Measurements from ENCODE around the gene SH3GLB2. TPM values are rescaled to one million over a fixed set of nuclear protein-coding genes. Genes with fewer than 3 reads are reported as not detected.
"Not testable (repeated sequence)": the region's sequence is repeated elsewhere in the genome, so short reads cannot be mapped to it uniquely, and the experiment has no call there.

SH3GLB2 gene
- total RNA-seq, 1 experiment from 2014 or later, result 17.2 TPM

DNA sequence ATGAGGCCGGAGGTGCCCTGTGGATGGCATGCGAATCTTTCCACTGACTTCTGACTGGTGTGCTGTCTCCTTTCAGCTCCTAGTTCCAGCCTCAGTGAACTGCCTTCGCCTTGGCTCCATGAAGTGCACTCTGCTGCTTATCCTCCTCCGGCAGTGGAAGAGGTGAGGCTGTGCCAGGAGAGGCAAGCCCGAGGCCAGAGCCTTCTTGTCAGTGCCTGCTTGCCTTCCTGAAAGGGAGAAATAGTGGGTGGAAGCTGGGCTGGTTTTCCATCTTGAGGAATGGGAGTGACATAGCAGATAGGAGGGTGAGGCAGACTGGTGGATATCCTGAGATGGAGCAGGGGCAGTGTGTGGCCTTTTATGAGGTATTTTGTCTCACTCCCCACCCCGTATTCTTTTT lies 29.7 kb downstream of the SH3GLB2 start:
- DNase-seq (ENCODE audit: low spot score), result no peak

DNA sequence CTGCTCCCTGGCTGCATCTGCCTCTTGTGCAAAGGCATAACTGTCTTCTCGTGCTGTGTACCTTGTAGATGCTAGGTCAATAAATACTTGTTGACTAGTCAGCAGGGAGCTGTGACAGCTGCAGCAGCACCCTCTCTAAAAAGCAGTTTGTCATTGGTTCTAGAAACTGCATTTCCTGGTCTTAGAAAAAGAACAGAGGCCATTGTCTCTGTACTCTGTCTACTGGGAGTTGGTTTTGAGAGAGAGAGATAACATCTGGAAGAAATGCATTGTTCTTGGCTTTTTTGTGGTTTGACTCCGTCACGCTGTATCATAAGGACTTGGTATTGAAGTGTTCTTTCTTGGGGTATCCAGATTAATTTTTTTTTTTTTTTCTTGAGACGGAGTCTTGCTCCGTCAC lies 32.3 kb downstream of the SH3GLB2 start:
- no peak for DNase-seq (ENCODE audit: low spot score)

DNA sequence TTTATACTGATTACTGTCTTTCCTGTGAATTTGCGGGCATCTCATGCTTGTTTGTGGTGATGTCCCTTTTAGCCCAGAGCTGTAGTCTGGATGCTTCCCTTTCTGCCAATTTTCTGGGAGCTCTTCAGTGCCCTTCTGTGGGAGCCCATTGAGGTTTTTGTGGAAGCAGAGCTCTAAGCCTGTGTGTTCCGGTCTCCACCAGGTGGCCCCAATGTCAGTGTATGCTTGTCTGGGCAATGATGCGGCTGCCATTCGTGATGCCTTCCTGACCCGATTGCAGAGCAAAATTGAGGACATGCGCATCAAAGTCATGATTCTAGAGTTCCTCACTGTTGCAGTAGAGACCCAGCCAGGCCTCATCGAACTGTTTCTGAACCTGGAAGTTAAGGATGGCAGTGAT lies 35.1 kb downstream of the SH3GLB2 start:
- no peak for DNase-seq (ENCODE audit: low spot score)

DNA sequence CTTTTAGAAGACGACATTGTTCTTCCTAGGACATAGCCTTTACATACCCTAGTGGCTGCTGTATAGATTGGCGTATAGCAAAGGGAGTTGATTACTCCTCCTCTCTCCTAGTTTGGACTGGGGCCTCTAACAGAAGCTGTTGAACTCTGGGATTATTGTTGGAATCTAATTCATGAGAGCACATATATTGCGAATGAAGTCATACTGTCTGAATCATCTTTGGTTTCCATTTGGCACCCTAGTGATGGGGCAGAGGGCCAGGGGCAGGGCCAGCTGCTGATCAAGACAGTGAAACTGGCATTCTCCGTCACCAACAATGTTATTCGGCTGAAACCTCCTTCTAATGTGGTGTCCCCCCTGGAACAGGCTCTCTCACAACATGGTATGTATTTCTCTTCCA lies 40.3 kb downstream of the SH3GLB2 start:
- no peak for DNase-seq (ENCODE audit: low spot score)

DNA sequence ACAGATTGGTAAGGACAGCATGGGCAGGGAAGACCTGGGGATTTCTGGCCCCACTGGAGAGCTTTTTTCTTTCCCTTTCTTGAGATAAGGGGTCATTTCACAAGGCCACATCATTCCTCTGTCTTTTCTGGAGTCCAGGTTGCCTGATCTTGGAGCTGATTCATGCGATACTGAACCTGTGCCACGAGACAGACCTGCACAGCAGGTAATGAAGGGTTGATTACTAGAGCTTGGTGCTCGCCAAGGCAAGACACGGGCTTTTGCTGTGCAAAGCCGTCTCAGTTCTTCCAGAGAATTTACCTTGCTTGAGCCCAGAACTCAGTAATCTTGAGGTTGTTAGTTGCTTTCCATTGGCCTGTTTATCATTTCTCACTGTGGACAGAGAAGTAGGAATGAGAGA lies 41.5 kb downstream of the SH3GLB2 start:
- no peak for DNase-seq (ENCODE audit: low spot score)

DNA sequence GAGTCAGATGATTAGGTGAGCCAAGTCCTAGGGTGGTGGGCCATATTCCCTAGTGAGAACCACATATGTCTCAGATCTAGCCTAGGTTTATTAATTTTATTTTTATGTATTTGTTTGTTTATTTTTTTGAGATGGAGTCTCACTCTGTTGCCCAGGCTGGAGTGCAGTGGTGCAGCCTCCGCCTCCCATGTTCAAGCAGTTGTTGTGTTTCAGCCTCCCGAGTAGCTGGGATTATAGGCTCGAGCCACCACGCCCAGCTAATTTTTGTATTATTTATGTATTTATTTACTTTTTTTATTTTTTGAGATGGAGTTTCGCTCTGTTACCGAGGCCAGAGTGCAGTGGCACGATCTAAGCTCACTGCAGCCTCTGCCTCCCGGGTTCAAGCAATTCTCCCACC lies 44.6 kb downstream of the SH3GLB2 start:
- DNase-seq (ENCODE audit: low spot score), result no peak

DNA sequence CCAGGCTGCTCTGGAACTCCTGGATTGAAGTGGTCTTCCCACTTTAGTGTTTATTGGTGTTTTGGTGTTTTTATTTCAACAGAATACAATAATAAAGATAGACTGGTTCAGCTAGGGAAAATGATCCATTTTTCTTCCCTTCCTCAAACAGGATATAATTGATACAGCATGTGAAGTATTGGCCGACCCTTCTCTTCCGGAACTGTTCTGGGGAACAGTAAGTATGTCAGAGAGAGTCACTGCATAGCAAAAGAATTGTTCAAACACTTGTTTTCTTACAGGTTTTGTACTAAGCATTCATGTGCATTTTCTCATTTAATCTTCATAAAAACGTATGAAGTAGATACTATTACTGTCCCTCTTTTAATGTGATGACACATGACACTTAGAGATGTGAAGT lies 49.0 kb downstream of the SH3GLB2 start:
- DNase-seq (ENCODE audit: low spot score), result no peak

DNA sequence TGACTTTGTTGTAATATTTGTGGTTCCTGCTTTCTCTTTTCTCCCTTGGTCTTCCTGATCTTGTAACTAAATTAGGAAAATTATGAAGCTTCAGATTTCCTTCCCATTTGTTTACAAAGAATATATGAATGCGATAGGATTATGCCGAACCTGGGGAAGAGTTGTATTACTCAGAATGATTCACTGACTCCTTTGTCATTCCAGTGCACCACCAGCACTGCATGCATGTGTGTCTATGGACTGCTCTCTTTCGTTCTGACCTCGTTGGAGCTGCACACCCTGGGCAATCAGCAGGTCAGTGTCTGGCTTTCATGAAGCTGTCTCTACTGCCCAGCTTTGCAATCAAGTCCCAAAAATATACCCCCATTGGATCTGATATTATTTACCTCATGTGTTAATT lies 55.2 kb downstream of the SH3GLB2 start:
- no peak for DNase-seq (ENCODE audit: low spot score)

DNA sequence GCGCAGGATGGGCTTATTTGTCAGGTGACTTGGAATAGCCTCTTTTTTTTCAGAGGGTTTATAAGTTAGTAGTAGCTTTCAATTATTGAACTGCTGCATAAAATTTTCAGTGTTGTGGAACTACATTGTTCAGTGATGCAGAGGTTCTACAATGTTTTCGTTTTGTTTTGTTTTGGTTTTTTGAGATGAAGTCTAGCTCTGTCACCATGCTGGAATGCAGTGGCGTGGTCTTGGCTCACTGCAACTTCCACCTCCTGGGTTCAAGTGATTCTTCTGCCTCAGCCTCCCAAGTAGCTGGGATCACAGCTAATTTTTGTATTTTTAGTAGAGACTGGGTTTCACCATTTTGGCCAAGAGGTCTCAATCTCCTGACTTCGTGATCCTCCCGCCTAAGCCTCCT lies 58.6 kb downstream of the SH3GLB2 start:
- no peak for DNase-seq (ENCODE audit: low spot score)

DNA sequence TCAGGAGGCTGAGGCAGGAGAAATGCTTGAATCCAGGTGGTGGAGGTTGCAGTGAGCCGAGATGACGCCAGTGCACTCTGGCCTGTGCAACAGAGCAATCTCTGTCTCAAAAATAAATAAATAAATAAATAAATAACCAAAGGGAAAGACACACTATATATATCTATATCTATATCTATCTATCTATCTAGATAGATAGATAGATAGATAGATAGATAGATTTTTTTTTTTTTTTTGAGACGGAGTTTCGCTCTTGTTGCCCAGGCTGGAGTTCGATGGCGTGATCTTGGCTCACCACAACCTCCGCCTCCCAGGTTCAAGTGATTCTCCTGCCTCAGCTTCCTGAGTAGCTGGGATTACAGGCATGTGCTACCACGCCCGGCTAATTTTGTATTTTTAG lies 66.7 kb downstream of the SH3GLB2 start:
- DNase-seq (ENCODE audit: low spot score), result not testable (repeated sequence)

Other genes with a start within 250 kb of the SH3GLB2 start
- 12.0 and 16.6 TPM in 2 replicates for gene TBC1D13, start 241.1 kb downstream of the SH3GLB2 start, total RNA-seq (2014; rRNA removed; shearing (Covaris generic))
- gene ENDOG, start 209.8 kb downstream of the SH3GLB2 start, total RNA-seq (2014; rRNA removed; shearing (Covaris generic)), result 13.5 and 17.4 TPM in 2 replicates
- gene SPOUT1, start 198.5 kb downstream of the SH3GLB2 start, total RNA-seq (2014; rRNA removed; shearing (Covaris generic)), result 16.7 and 39.2 TPM in 2 replicates
- 7.1 and 7.3 TPM in 2 replicates for gene KYAT1, start 146.4 kb downstream of the SH3GLB2 start, total RNA-seq (2014; rRNA removed; shearing (Covaris generic))
- 17.8 and 26.8 TPM in 2 replicates for gene LRRC8A, start 146.2 kb downstream of the SH3GLB2 start, total RNA-seq (2014; rRNA removed; shearing (Covaris generic))
- not detected in 2 replicates for gene PHYHD1, start 107.3 kb downstream of the SH3GLB2 start, total RNA-seq (2014; rRNA removed; shearing (Covaris generic))
- gene DOLK, start 80.7 kb downstream of the SH3GLB2 start, total RNA-seq (2014; rRNA removed; shearing (Covaris generic)), result 23.3 and 28.3 TPM in 2 replicates
- 37.0 and 51.6 TPM in 2 replicates for gene NUP188, start 80.6 kb downstream of the SH3GLB2 start, total RNA-seq (2014; rRNA removed; shearing (Covaris generic))
- 9.3 and 18.2 TPM in 2 replicates for gene MIGA2, start 8.3 kb upstream of the SH3GLB2 start, total RNA-seq (2014; rRNA removed; shearing (Covaris generic))
- gene DOLPP1, start 52.8 kb upstream of the SH3GLB2 start, total RNA-seq (2014; rRNA removed; shearing (Covaris generic)), result 17.1 and 17.5 TPM in 2 replicates
- gene CRAT, start 82.5 kb upstream of the SH3GLB2 start, total RNA-seq (2014; rRNA removed; shearing (Covaris generic)), result 14.5 and 21.2 TPM in 2 replicates
- gene PTPA, start 83.1 kb upstream of the SH3GLB2 start, total RNA-seq (2014; rRNA removed; shearing (Covaris generic)), result 89.0 and 91.8 TPM in 2 replicates
- gene IER5L, start 149.9 kb upstream of the SH3GLB2 start, total RNA-seq (2014; rRNA removed; shearing (Covaris generic)), result 12.9 and 24.3 TPM in 2 replicates

Data from H4 (cell line).